GM23338 (cell line): ENCODE measurements around the gene SOX2. TPM values are rescaled to one million over a fixed set of nuclear protein-coding genes. Genes with fewer than 3 reads are reported as not detected.

Experiments
- ATAC-seq: fragments of 200-7000 bp; cut with Tn5 transposase; 3 replicates; pipeline ENCODE4 v1.9.1; 2020
- DNase-seq: peaks from one replicate; pipeline ENCODE4 v3.0.0-alpha.2; 2015; ENCODE audit warnings: low spot score
- H2AFZ ChIP-seq: fragments of 200-600 bp; sonication (generic); 2 replicates; pipeline ENCODE4 v1.8.0; 2016; ENCODE audit warnings: antibody characterized with exemption, mild to moderate bottlenecking, moderate library complexity
- H3F3A ChIP-seq: fragments of 200-600 bp; sonication (generic); replicated peaks from 2 replicates; pipeline ENCODE4 v1.8.0; 2017; ENCODE audit warnings: antibody characterized with exemption, mixed run types, low read depth
- H3K27ac ChIP-seq: fragments of 200-600 bp; sonication (generic); 2 replicates; pipeline ENCODE4 v1.6.1; 2016; ENCODE audit warnings: low read depth
- H3K27me3 ChIP-seq: fragments of 200-600 bp; sonication (generic); 2 replicates; pipeline ENCODE4 v1.8.0; 2016; ENCODE audit warnings: mild to moderate bottlenecking, mixed run types, moderate library complexity; ENCODE audit not compliant: insufficient read depth
- H3K36me3 ChIP-seq: fragments of 200-600 bp; sonication (generic); 2 replicates; pipeline ENCODE4 v1.8.0; 2016; ENCODE audit warnings: mild to moderate bottlenecking; ENCODE audit not compliant: insufficient read depth
- H3K4me1 ChIP-seq: fragments of 200-600 bp; sonication (generic); 2 replicates; pipeline ENCODE4 v1.8.0; 2016; ENCODE audit warnings: mild to moderate bottlenecking, moderate library complexity; ENCODE audit not compliant: insufficient read depth
- H3K4me2 ChIP-seq: fragments of 200-600 bp; sonication (generic); 2 replicates; pipeline ENCODE4 v1.7.1; 2017; ENCODE audit warnings: mixed run types
- H3K4me3 ChIP-seq: fragments of 200-600 bp; sonication (generic); 2 replicates; pipeline ENCODE4 v1.6.1; 2016; ENCODE audit warnings: mixed run types
- H3K79me2 ChIP-seq: fragments of 200-600 bp; sonication (generic); replicated peaks from 2 replicates; pipeline ENCODE4 v1.8.0; 2017; ENCODE audit warnings: mild to moderate bottlenecking; ENCODE audit not compliant: insufficient read depth
- H3K9me2 ChIP-seq: fragments of 200-600 bp; sonication (generic); 2 replicates; pipeline ENCODE4 v1.8.0; 2017; ENCODE audit not compliant: insufficient read depth
- H4K20me1 ChIP-seq: fragments of 200-600 bp; sonication (generic); replicated peaks from 2 replicates; pipeline ENCODE4 v1.8.0; 2017; ENCODE audit warnings: mild to moderate bottlenecking; ENCODE audit not compliant: insufficient read depth
- H3K27ac Mint-ChIP-seq: 2 replicates; pipeline ENCODE4 v1.8.0; 2020; ENCODE audit warnings: inconsistent platforms, mild to moderate bottlenecking, moderate library complexity, mixed read lengths
- H3K27me3 Mint-ChIP-seq: 3 replicates; pipeline ENCODE4 v1.8.0; 2022; ENCODE audit warnings: low read depth, mild to moderate bottlenecking, moderate library complexity, mixed read lengths, inconsistent platforms; ENCODE audit not compliant: insufficient read depth, poor library complexity
- H3K36me3 Mint-ChIP-seq: 3 replicates; pipeline ENCODE4 v1.8.0; 2021; ENCODE audit warnings: low read depth, mild to moderate bottlenecking, inconsistent platforms, moderate library complexity, mixed read lengths
- H3K4me1 Mint-ChIP-seq: 3 replicates; pipeline ENCODE4 v1.8.0; 2020; ENCODE audit warnings: mild to moderate bottlenecking, inconsistent platforms, mixed read lengths
- H3K4me3 Mint-ChIP-seq: 3 replicates; pipeline ENCODE4 v1.8.0; 2021; ENCODE audit warnings: moderate library complexity, mild to moderate bottlenecking, inconsistent platforms, mixed read lengths
- H3K9me3 Mint-ChIP-seq: 3 replicates; pipeline ENCODE4 v1.8.0; 2020; ENCODE audit warnings: moderate library complexity, mild to moderate bottlenecking, inconsistent platforms, mixed read lengths
- CREB1 ChIP-seq: fragments of 250-450 bp; sonication (Bioruptor Pico); IDR thresholded peaks from 2 replicates; pipeline ENCODE4 v1.5.0; 2020; ENCODE audit warnings: low read depth, mild to moderate bottlenecking, moderate library complexity
- EZH2 ChIP-seq: fragments of 200-600 bp; sonication (generic); IDR thresholded peaks from one replicate; pipeline ENCODE4 v1.8.0; 2017; ENCODE audit warnings: antibody characterized with exemption, mild to moderate bottlenecking, low read depth; ENCODE audit not compliant: unreplicated experiment
- POLR2AphosphoS5 ChIP-seq: IDR thresholded peaks from 2 replicates; pipeline ENCODE4 v1.6.1; 2016; ENCODE audit warnings: antibody characterized with exemption, low read depth
- STAT1 ChIP-seq: IDR thresholded peaks from one replicate; pipeline ENCODE4 v1.6.1; 2016; ENCODE audit warnings: antibody characterized with exemption; ENCODE audit not compliant: unreplicated experiment
- ZNF114 ChIP-seq: fragments of 250-450 bp; sonication (Bioruptor Pico); IDR thresholded peaks from 2 replicates; pipeline ENCODE4 v1.5.0; 2020; ENCODE audit warnings: mild to moderate bottlenecking, moderate library complexity
- ZNF331 ChIP-seq: fragments of 250-450 bp; sonication (Bioruptor Pico); IDR thresholded peaks from 2 replicates; pipeline ENCODE4 v1.5.0; 2020; ENCODE audit warnings: low read depth, mild to moderate bottlenecking, moderate library complexity
- polyA plus RNA-seq: library from polyadenylated mRNA; unstranded; fragments of >200 nt; fragmentation: Nextera tagmentation; extraction: Ambion mirVana; gene quantifications from 2 replicates; pipeline ENCODE4 v1.2.1, GENCODE V29; 2016
- total RNA-seq: library from RNA; depleted of rRNA; stranded (reverse); fragments of >200 nt; shearing (Covaris generic); gene quantifications from 2 replicates; pipeline ENCODE4 v1.2.3, GENCODE V29; 2014
- TF ChIP-seq, protein P1 (sequence below), 2 experiments: fragments of 200-600 bp in 1 of 2; sonication (generic) in 1 of 2; conservative IDR thresholded peaks; 2 replicates each; pipeline versions ENCODE4 v1.5.1 to v1.6.1; 2016 to 2017; ENCODE audit warnings: antibody characterized with exemption in 2 of 2, low read depth in 2 of 2, mild to moderate bottlenecking in 2 of 2, moderate library complexity in 1 of 2
- TF ChIP-seq, protein P2 (sequence below): IDR thresholded peaks from one replicate; pipeline ENCODE4 v1.6.1; 2018; ENCODE audit warnings: antibody characterized with exemption; ENCODE audit not compliant: unreplicated experiment

SOX2 gene
- total and polyA plus RNA-seq, 2 experiments from 2014 or later, result 105 to 228 TPM

DNA sequence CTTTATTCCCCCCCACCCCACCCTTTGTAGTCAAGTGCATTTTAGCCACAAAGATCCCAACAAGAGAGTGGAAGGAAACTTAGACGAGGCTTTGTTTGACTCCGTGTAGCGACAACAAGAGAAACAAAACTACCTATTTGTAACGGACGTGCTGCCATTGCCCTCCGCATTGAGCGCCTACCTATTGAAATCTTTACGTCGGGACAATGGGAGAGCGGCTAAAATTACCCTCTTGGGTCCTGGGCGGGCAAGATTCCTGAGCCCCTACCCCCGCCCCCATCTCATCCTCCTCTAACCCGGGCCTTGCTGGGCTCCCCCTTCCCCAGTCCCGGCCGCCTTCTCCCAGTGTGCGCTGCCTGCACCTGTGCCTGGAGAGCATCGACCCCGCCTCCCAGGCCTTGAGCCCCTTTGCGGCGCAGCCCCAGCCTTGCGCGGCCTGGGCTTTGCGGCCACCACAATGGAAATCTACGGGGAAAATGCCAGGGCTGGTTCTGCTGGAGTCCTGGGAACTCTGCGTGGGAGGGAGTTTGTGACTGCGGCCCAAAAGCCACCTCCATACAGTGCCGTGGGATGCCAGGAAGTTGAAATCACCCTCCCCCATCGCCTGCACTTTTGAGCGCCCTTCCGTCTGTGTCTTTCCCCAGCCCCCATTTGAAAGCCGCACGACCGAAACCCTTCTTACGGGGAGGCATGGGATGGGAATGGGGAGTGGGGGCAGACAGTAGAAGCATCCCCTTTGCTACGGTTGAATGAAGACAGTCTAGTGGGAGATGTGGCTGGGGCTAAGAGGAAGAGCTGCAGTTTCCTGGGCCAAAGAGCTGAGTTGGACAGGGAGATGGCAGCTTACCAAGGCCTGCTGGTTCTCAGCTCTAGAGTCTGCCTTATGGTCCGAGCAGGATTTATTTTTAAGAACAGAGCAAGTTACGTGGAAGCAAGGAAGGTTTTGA, 1.1 kb upstream of the SOX2 start:
- Mint-ChIP-seq H3K27me3 (peaks cover 20% of the 10 kb centered on the region), H3K9me3 (peaks cover 5% of the 10 kb centered on the region), H3K4me1 (peaks cover 40% of the 10 kb centered on the region), H3K36me3 (peaks cover 34% of the 10 kb centered on the region), H3K4me3 (no peak overlapping the region), H3K27ac (no peak overlapping the region; the same call in 1 of the 2 replicates)
- peak overlapping the region; percentile 78 for H3K4me2 ChIP-seq
- peak; percentile 63 for TF ChIP-seq POLR2AphosphoS5
- no peak for TF ChIP-seq EZH2
- TF ChIP-seq, protein P1, sequence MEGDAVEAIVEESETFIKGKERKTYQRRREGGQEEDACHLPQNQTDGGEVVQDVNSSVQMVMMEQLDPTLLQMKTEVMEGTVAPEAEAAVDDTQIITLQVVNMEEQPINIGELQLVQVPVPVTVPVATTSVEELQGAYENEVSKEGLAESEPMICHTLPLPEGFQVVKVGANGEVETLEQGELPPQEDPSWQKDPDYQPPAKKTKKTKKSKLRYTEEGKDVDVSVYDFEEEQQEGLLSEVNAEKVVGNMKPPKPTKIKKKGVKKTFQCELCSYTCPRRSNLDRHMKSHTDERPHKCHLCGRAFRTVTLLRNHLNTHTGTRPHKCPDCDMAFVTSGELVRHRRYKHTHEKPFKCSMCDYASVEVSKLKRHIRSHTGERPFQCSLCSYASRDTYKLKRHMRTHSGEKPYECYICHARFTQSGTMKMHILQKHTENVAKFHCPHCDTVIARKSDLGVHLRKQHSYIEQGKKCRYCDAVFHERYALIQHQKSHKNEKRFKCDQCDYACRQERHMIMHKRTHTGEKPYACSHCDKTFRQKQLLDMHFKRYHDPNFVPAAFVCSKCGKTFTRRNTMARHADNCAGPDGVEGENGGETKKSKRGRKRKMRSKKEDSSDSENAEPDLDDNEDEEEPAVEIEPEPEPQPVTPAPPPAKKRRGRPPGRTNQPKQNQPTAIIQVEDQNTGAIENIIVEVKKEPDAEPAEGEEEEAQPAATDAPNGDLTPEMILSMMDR (conservative IDR thresholded peaks at IDR 0.05; ENCODE audit: low read depth in 2 of 2), result no peak
- TF ChIP-seq CREB1 (CRISPR knock-in tag), result 0 out of 2 replicates have a peak, but pooled peaks have one; percentile 13
- no peak for TF ChIP-seq ZNF114 (CRISPR knock-in tag)
- H4K20me1 ChIP-seq, result no peaks in the 10 kb centered on the region
- H3F3A ChIP-seq, result no peaks in the 10 kb centered on the region; the same call in 1 of the 2 replicates
- peak; percentile 79 for ATAC-seq
- H3K36me3 ChIP-seq, result no peaks in the 10 kb centered on the region
- H3K27me3 ChIP-seq, result 0 out of 2 replicates have a peak, but pooled peaks cover 2% of the 10 kb centered on the region
- no peak overlapping the region for H2AFZ ChIP-seq
- H3K79me2 ChIP-seq, result peaks cover 40% of the 10 kb centered on the region
- H3K4me3 ChIP-seq, result peak overlapping the region; percentile 68
- H3K4me1 ChIP-seq, result peaks cover 34% of the 10 kb centered on the region
- H3K27ac ChIP-seq, result peak overlapping the region; percentile 96
- DNase-seq, result peak; percentile 94
- H3K9me2 ChIP-seq, result no peaks in the 10 kb centered on the region

- Histone ChIP-seq H3K4me2 (peak overlapping the region; percentile 78), H2AFZ (no peak overlapping the region)
- no peak overlapping the region; the same call in 2 of the 3 replicates for H3K4me3 Mint-ChIP-seq
- TF ChIP-seq, protein P1 (conservative IDR thresholded peaks at IDR 0.05; ENCODE audit: low read depth in 2 of 2), result no peak
- TF ChIP-seq, protein P2, sequence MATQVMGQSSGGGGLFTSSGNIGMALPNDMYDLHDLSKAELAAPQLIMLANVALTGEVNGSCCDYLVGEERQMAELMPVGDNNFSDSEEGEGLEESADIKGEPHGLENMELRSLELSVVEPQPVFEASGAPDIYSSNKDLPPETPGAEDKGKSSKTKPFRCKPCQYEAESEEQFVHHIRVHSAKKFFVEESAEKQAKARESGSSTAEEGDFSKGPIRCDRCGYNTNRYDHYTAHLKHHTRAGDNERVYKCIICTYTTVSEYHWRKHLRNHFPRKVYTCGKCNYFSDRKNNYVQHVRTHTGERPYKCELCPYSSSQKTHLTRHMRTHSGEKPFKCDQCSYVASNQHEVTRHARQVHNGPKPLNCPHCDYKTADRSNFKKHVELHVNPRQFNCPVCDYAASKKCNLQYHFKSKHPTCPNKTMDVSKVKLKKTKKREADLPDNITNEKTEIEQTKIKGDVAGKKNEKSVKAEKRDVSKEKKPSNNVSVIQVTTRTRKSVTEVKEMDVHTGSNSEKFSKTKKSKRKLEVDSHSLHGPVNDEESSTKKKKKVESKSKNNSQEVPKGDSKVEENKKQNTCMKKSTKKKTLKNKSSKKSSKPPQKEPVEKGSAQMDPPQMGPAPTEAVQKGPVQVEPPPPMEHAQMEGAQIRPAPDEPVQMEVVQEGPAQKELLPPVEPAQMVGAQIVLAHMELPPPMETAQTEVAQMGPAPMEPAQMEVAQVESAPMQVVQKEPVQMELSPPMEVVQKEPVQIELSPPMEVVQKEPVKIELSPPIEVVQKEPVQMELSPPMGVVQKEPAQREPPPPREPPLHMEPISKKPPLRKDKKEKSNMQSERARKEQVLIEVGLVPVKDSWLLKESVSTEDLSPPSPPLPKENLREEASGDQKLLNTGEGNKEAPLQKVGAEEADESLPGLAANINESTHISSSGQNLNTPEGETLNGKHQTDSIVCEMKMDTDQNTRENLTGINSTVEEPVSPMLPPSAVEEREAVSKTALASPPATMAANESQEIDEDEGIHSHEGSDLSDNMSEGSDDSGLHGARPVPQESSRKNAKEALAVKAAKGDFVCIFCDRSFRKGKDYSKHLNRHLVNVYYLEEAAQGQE, result no peak
- TF ChIP-seq ZNF331 (CRISPR knock-in tag), result no peak
- no peak for TF ChIP-seq EZH2
- no peak for TF ChIP-seq STAT1
Observed at GRCh38 chr3:181712226-181712552, 464 bp downstream of the SOX2 start.

More at GRCh38 chr3:181712226-181712552, 464 bp downstream of the SOX2 start:
- H3K27ac Mint-ChIP-seq, result peak overlapping the region; percentile 98
- H3K9me3 Mint-ChIP-seq, result peaks cover 5% of the 10 kb centered on the region
- Histone ChIP-seq H3K4me3 (peak overlapping the region; percentile 68), H3K9me2 (no peaks in the 10 kb centered on the region), H3K4me1 (peaks cover 26% of the 10 kb centered on the region), H3K27me3 (no peaks in the 10 kb centered on the region), H3F3A (no peaks in the 10 kb centered on the region; the same call in 1 of the 2 replicates), H3K36me3 (no peaks in the 10 kb centered on the region), H3K79me2 (peaks cover 50% of the 10 kb centered on the region), H4K20me1 (no peaks in the 10 kb centered on the region), H3K27ac (peak overlapping the region; percentile 47; the same call in 1 of the 2 replicates)
- peaks cover 20% of the 10 kb centered on the region for H3K27me3 Mint-ChIP-seq
- DNase-seq, result no peak
- no peak for ATAC-seq
- H3K36me3 Mint-ChIP-seq, result peaks cover 43% of the 10 kb centered on the region
- H3K4me1 Mint-ChIP-seq, result peaks cover 34% of the 10 kb centered on the region
